HEK293 (cell line): ENCODE measurements around the gene DUSP16.

ENCODE experiments used
- CTCF ChIA-PET: fragments of 350-600 bp; formaldehyde crosslinking; extraction: SDS; loops from one replicate; lab custom pipeline; 2021; ENCODE audit warnings: antibody characterized with exemption; lab: Yijun Ruan, JAX
- POLR2A ChIA-PET: fragments of 300-600 bp; formaldehyde crosslinking; extraction: SDS; loops from one replicate; lab custom pipeline; 2020; ENCODE audit warnings: antibody characterized with exemption, inconsistent platforms; lab: Yijun Ruan, JAX
- H3K27ac ChIP-seq: fragments of 200-500 bp; sonication (Bioruptor generic); 2 replicates; pipeline ENCODE4 v1.5.1; 2014; ENCODE audit warnings: low read depth, low read length, control low read depth, inconsistent platforms; ENCODE audit errors: extremely low read depth
- H3K36me3 ChIP-seq, 2 experiments: fragments of 200-500 bp in 1 of 2; sonication (Bioruptor generic) in 1 of 2; 1 replicate in 1 of 2; 2 replicates in 1 of 2; pipeline ENCODE4 v1.5.1; 2014 to 2017; ENCODE audit warnings: inconsistent platforms in 2 of 2, low read length in 2 of 2; ENCODE audit not compliant: control insufficient read depth in 2 of 2, insufficient read depth in 1 of 2
- H3K4me1 ChIP-seq: fragments of 200-500 bp; sonication (Bioruptor generic); 2 replicates; pipeline ENCODE4 v1.5.1; 2014; ENCODE audit warnings: mild to moderate bottlenecking, low read length, inconsistent platforms; ENCODE audit not compliant: control insufficient read depth, insufficient read depth
- H3K4me3 ChIP-seq: 2 replicates; pipeline ENCODE4 v1.5.1; 2011; ENCODE audit warnings: low read depth, mild to moderate bottlenecking, control low read depth, low read length, moderate library complexity
- H3K9me3 ChIP-seq: fragments of 200-500 bp; sonication (Bioruptor generic); 2 replicates; pipeline ENCODE4 v1.5.1; 2014; ENCODE audit warnings: low read depth, low read length, inconsistent platforms; ENCODE audit not compliant: control insufficient read depth, insufficient read depth
- GLI2 ChIP-seq: fragments of 450-650 bp; formaldehyde crosslinking; IDR thresholded peaks from 2 replicates; pipeline ENCODE4; 2017; ENCODE audit warnings: missing biosample characterization, missing genetic modification characterization, low read depth, borderline replicate concordance
- HOXA7 ChIP-seq: sonication (generic); formaldehyde crosslinking; IDR thresholded peaks from 2 replicates; pipeline ENCODE4 v1.8.1; 2022; ENCODE audit warnings: missing genetic modification reagents, borderline replicate concordance
- SCRT2 ChIP-seq: fragments of 450-650 bp; formaldehyde crosslinking; IDR thresholded peaks from 2 replicates; pipeline ENCODE4 v1.5.1; 2016; ENCODE audit warnings: missing biosample characterization, missing genetic modification characterization
- ZFP37 ChIP-seq: fragments of 450-650 bp; formaldehyde crosslinking; IDR thresholded peaks from 2 replicates; pipeline ENCODE4 v1.5.1; 2016; ENCODE audit warnings: missing biosample characterization, missing genetic modification characterization
- ZNF10 ChIP-seq: fragments of 450-650 bp; formaldehyde crosslinking; IDR thresholded peaks from 2 replicates; pipeline ENCODE4 v1.5.1; 2017; ENCODE audit warnings: missing biosample characterization, missing genetic modification characterization
- ZNF394 ChIP-seq: fragments of 450-650 bp; formaldehyde crosslinking; IDR thresholded peaks from 2 replicates; pipeline ENCODE4 v1.5.1; 2016; ENCODE audit warnings: missing biosample characterization, missing genetic modification characterization, mild to moderate bottlenecking, moderate library complexity, borderline replicate concordance
- ZNF404 ChIP-seq: fragments of 450-650 bp; formaldehyde crosslinking; IDR thresholded peaks from 2 replicates; pipeline ENCODE4 v1.5.1; 2017; ENCODE audit warnings: missing biosample characterization, missing genetic modification characterization
- ZNF521 ChIP-seq: fragments of 450-650 bp; formaldehyde crosslinking; IDR thresholded peaks from 2 replicates; pipeline ENCODE4 v1.5.1; 2017; ENCODE audit warnings: missing biosample characterization, mild to moderate bottlenecking, missing genetic modification characterization
- ZSCAN30 ChIP-seq: fragments of 450-650 bp; IDR thresholded peaks from 2 replicates; pipeline ENCODE4 v1.5.1; 2018; ENCODE audit warnings: missing biosample characterization, mild to moderate bottlenecking, missing genetic modification characterization, moderate library complexity
- TF ChIP-seq, protein P1 (sequence below): fragments of 450-650 bp; formaldehyde crosslinking; IDR thresholded peaks from 2 replicates; pipeline ENCODE4 v1.5.1; 2016; ENCODE audit warnings: missing biosample characterization, missing genetic modification characterization, borderline replicate concordance
- TF ChIP-seq, protein P2 (sequence below): fragments of 450-650 bp; formaldehyde crosslinking; IDR thresholded peaks from 2 replicates; pipeline ENCODE4 v1.5.1; 2016; ENCODE audit warnings: missing biosample characterization, missing genetic modification characterization
- TF ChIP-seq, protein P3 (sequence below): fragments of 450-650 bp; formaldehyde crosslinking; IDR thresholded peaks from 2 replicates; pipeline ENCODE4 v1.5.1; 2016; ENCODE audit warnings: missing biosample characterization, missing genetic modification characterization
- TF ChIP-seq, protein P4 (sequence below): fragments of 450-650 bp; formaldehyde crosslinking; IDR thresholded peaks from 2 replicates; pipeline ENCODE4 v1.5.1; 2016; ENCODE audit warnings: missing biosample characterization, missing genetic modification characterization, low read depth

Gene DUSP16

DNA sequence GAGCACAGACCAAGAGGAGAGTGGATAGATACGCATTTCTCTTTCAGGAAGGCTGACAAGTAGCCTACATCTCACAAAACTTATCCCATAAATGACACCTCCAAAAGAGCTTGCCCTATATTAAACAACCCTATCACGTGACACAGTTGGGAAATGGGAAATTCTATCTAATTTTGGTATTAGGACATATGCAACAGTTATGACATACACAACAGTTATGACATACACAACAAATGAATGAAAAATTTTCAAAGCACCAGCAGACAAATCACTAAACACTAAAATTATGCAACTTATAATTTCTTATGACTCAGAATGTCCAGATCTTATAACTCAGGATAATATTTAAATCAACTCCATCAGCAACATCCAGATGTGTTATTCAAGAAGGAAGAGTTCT, 54.1 kb downstream of the DUSP16 start:
- H3K4me1 ChIP-seq, result peaks cover 15% of the 10 kb centered on the region
- TF ChIP-seq, protein P1, sequence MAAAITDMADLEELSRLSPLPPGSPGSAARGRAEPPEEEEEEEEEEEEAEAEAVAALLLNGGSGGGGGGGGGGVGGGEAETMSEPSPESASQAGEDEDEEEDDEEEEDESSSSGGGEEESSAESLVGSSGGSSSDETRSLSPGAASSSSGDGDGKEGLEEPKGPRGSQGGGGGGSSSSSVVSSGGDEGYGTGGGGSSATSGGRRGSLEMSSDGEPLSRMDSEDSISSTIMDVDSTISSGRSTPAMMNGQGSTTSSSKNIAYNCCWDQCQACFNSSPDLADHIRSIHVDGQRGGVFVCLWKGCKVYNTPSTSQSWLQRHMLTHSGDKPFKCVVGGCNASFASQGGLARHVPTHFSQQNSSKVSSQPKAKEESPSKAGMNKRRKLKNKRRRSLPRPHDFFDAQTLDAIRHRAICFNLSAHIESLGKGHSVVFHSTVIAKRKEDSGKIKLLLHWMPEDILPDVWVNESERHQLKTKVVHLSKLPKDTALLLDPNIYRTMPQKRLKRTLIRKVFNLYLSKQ (tag by site-specific recombination), result no peak
- TF ChIP-seq SCRT2 (peak; percentile 23; the same call in 1 of the 2 replicates), GLI2 (tag by site-specific recombination) (no peak), ZNF394 (tag by site-specific recombination) (no peak)
- TF ChIP-seq, protein P2, sequence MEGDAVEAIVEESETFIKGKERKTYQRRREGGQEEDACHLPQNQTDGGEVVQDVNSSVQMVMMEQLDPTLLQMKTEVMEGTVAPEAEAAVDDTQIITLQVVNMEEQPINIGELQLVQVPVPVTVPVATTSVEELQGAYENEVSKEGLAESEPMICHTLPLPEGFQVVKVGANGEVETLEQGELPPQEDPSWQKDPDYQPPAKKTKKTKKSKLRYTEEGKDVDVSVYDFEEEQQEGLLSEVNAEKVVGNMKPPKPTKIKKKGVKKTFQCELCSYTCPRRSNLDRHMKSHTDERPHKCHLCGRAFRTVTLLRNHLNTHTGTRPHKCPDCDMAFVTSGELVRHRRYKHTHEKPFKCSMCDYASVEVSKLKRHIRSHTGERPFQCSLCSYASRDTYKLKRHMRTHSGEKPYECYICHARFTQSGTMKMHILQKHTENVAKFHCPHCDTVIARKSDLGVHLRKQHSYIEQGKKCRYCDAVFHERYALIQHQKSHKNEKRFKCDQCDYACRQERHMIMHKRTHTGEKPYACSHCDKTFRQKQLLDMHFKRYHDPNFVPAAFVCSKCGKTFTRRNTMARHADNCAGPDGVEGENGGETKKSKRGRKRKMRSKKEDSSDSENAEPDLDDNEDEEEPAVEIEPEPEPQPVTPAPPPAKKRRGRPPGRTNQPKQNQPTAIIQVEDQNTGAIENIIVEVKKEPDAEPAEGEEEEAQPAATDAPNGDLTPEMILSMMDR (tag by site-specific recombination), result no peak
- TF ChIP-seq, protein P3, sequence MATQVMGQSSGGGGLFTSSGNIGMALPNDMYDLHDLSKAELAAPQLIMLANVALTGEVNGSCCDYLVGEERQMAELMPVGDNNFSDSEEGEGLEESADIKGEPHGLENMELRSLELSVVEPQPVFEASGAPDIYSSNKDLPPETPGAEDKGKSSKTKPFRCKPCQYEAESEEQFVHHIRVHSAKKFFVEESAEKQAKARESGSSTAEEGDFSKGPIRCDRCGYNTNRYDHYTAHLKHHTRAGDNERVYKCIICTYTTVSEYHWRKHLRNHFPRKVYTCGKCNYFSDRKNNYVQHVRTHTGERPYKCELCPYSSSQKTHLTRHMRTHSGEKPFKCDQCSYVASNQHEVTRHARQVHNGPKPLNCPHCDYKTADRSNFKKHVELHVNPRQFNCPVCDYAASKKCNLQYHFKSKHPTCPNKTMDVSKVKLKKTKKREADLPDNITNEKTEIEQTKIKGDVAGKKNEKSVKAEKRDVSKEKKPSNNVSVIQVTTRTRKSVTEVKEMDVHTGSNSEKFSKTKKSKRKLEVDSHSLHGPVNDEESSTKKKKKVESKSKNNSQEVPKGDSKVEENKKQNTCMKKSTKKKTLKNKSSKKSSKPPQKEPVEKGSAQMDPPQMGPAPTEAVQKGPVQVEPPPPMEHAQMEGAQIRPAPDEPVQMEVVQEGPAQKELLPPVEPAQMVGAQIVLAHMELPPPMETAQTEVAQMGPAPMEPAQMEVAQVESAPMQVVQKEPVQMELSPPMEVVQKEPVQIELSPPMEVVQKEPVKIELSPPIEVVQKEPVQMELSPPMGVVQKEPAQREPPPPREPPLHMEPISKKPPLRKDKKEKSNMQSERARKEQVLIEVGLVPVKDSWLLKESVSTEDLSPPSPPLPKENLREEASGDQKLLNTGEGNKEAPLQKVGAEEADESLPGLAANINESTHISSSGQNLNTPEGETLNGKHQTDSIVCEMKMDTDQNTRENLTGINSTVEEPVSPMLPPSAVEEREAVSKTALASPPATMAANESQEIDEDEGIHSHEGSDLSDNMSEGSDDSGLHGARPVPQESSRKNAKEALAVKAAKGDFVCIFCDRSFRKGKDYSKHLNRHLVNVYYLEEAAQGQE, result no peak
- H3K27ac ChIP-seq, result no peak overlapping the region
- no peaks in the 10 kb centered on the region; a peak in 1 of 3 replicates for H3K36me3 ChIP-seq
- no peaks in the 10 kb centered on the region for H3K9me3 ChIP-seq
- CTCF ChIA-PET, result interaction anchor here (1.7 kb wide), 2 partner anchors 14 to 110 kb away, joined by 3 to 6 read pairs; no protein-coding TSS in a partner anchor
- POLR2A ChIA-PET, result no interaction called here
- H3K4me3 ChIP-seq, result no peak overlapping the region

DNA sequence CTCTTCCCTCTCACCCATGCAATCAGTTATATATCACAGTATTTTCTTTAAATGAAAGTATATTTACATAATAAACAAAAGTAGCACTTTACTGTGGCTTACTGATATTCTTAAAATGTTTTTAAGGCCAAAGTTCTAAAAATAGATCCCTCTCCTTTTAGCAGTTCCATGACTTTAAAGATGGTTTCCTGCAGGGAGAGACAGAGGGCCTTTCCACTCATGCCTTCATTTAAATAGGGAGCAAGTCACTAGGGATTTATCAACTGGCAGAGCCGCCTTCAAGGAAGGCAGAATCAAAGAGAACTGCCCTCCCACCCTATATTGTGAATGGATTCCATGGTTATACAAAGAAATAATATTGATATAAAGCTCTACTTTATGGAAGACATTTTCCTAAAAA, 55.5 kb downstream of the DUSP16 start:
- Histone ChIP-seq H3K4me1 (peaks cover 15% of the 10 kb centered on the region), H3K9me3 (no peaks in the 10 kb centered on the region), H3K4me3 (no peak overlapping the region), H3K27ac (no peak overlapping the region), H3K36me3 (no peaks in the 10 kb centered on the region; a peak in 1 of 3 replicates)
- CTCF ChIA-PET, result no interaction called here
- POLR2A ChIA-PET, result no interaction called here
- TF ChIP-seq ZNF521 (tag by site-specific recombination) (no peak), HOXA7 (no peak), ZFP37 (tag by site-specific recombination) (no peak), ZNF404 (no peak)
- TF ChIP-seq, protein P4, sequence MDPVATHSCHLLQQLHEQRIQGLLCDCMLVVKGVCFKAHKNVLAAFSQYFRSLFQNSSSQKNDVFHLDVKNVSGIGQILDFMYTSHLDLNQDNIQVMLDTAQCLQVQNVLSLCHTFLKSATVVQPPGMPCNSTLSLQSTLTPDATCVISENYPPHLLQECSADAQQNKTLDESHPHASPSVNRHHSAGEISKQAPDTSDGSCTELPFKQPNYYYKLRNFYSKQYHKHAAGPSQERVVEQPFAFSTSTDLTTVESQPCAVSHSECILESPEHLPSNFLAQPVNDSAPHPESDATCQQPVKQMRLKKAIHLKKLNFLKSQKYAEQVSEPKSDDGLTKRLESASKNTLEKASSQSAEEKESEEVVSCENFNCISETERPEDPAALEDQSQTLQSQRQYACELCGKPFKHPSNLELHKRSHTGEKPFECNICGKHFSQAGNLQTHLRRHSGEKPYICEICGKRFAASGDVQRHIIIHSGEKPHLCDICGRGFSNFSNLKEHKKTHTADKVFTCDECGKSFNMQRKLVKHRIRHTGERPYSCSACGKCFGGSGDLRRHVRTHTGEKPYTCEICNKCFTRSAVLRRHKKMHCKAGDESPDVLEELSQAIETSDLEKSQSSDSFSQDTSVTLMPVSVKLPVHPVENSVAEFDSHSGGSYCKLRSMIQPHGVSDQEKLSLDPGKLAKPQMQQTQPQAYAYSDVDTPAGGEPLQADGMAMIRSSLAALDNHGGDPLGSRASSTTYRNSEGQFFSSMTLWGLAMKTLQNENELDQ (tag by site-specific recombination), result no peak

DNA sequence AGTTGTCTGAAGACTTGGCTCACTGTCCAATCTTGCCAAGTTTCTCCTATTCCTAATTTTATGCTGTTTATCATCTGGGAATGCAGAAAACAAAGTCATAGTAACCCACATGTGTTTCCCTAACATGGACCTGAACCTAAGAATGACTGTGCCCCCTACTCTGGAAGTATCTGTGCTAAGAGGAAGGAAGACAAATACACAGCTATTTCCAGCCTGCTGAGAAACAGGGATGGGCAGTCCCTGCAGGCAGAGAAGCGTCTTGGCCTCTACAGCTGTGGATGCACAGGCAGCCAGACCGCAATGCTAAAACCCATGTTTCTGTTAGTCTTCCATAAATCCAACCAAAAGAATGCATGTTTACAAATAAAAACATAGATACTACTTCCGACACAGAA, 56.2 kb downstream of the DUSP16 start:
- Histone ChIP-seq H3K4me1 (peaks cover 15% of the 10 kb centered on the region), H3K4me3 (no peak overlapping the region), H3K36me3 (no peaks in the 10 kb centered on the region; a peak in 1 of 3 replicates), H3K9me3 (no peaks in the 10 kb centered on the region), H3K27ac (no peak overlapping the region)
- ChIA-PET CTCF (interaction anchor here (0.8 kb wide), 1 partner anchor 149 kb away, joined by 3 read pairs; no protein-coding TSS in a partner anchor), POLR2A (no interaction called here)
- no peak for TF ChIP-seq ZNF10
- 0 out of 2 replicates have a peak, but pooled peaks have one; percentile 6 for TF ChIP-seq ZSCAN30
